ENCODE measurements around the gene PUM1.

GRCh38 chr1:30887485-30888315 lies 177.8 kb downstream of the PUM1 start:
- no peak for TF ChIP-seq CTCF (IDR thresholded peaks at IDR 0.05)
- no peak for TF ChIP-seq ZFX (IDR thresholded peaks at IDR 0.05; ENCODE audit: borderline replicate concordance)

All from 22Rv1 (cell line).